Right lobe of liver (tissue), 6 donors: ENCODE measurements around the gene OSMR. TPM values are rescaled to one million over a fixed set of nuclear protein-coding genes. Genes with fewer than 3 reads are reported as not detected.
A peak's percentile ranks its signal among the peaks of the same experiment; 100 is the strongest.

Source experiments
- ATAC-seq, 4 donors: fragments of 200-7000 bp; cut with Tn5 transposase; one replicate each; pipeline ENCODE4 v1.9.1; 2020; ENCODE audit warnings: mild to moderate bottlenecking in 4 of 4, moderate library complexity in 4 of 4
- DNase-seq, 3 donors: peaks; one replicate each; pipeline ENCODE4 v3.0.0-alpha.2; 2020
- H3K27ac ChIP-seq, 3 donors: fragments of 200-600 bp; one replicate each; pipeline ENCODE4 v1.8.0; 2022
- H3K27me3 ChIP-seq, 2 donors: fragments of 200-600 bp; one replicate each; pipeline ENCODE4 v1.8.0; 2022
- H3K36me3 ChIP-seq, 4 donors: fragments of 200-600 bp; sonication (generic) in 1 of 4; one replicate each; pipeline versions ENCODE4 v1.5.1 to v1.8.0; 2017 to 2022; ENCODE audit warnings: control low read depth in 1 of 4
- H3K4me1 ChIP-seq, 4 donors: fragments of 200-600 bp; sonication (generic) in 1 of 4; one replicate each; pipeline versions ENCODE4 v1.5.1 to v1.8.0; 2017 to 2022; ENCODE audit warnings: control low read depth in 1 of 4
- H3K4me3 ChIP-seq, 3 donors: fragments of 200-600 bp; one replicate each; pipeline ENCODE4 v1.8.0; 2022
- H3K9me3 ChIP-seq, 4 donors: fragments of 200-600 bp; sonication (generic) in 1 of 4; one replicate each; pipeline versions ENCODE4 v1.5.1 to v1.8.0; 2017 to 2022; ENCODE audit warnings: control low read depth in 1 of 4
- POLR2A ChIP-seq: fragments of 450-650 bp; IDR thresholded peaks from one replicate; pipeline ENCODE4 v1.6.1; 2017; ENCODE audit warnings: antibody characterized with exemption, mild to moderate bottlenecking
- WGBS: methylation state at CpG from one replicate; pipeline ENCODE4 v1.1.6; 2018; ENCODE audit warnings: low coverage, low lambda C conversion rate; ENCODE audit not compliant: insufficient coverage; ENCODE audit errors: missing lambda C conversion rate; 5-methylcytosine and 5-hydroxymethylcytosine counted together
- intact Hi-C, 2 donors: fragments of 100-400 bp; cut with DNase I; formaldehyde crosslinking; loops; one replicate each; pipeline versions ENCODE4 v1.11.2 to v1.14.1; 2022
- total RNA-seq, 6 experiments: library from RNA; depleted of rRNA in 2 of 6; stranded (reverse); fragments of >200 nt in 2 of 6; fragmentation: NEBNext Ultra II Directional in 3 of 6; extraction: Animal tissue kit (Norgen Biotek cat#: 25700) in 3 of 6; gene quantifications; one replicate each; pipeline versions ENCODE4 v1.1.0 to v1.2.4, GENCODE V29; 2016 to 2023
- TF ChIP-seq, protein P1 (sequence below), 4 donors: fragments of 200-600 bp in 3 of 4; fragments of 450-650 bp in 1 of 4; IDR thresholded peaks; one replicate each; pipeline versions ENCODE4 v1.5.1 to v1.8.0; 2016 to 2022; ENCODE audit warnings: antibody characterized with exemption in 4 of 4, mild to moderate bottlenecking in 2 of 4
- donor health status: DM: no; HTN: yes; CAD: no.
- donor health status: DM: no; HTN: no; CAD: no.
- donor health status: DM: no; HTN: no; CAD: no.
- donor health status: DM: no; HTN: yes; CAD: no.
- donor health status: DM: no; HTN: yes; CAD: no.

Gene OSMR
- total RNA-seq, 6 experiments from 2014 or later: 3.9 to 44.8 (median 12.2) TPM

DNA sequence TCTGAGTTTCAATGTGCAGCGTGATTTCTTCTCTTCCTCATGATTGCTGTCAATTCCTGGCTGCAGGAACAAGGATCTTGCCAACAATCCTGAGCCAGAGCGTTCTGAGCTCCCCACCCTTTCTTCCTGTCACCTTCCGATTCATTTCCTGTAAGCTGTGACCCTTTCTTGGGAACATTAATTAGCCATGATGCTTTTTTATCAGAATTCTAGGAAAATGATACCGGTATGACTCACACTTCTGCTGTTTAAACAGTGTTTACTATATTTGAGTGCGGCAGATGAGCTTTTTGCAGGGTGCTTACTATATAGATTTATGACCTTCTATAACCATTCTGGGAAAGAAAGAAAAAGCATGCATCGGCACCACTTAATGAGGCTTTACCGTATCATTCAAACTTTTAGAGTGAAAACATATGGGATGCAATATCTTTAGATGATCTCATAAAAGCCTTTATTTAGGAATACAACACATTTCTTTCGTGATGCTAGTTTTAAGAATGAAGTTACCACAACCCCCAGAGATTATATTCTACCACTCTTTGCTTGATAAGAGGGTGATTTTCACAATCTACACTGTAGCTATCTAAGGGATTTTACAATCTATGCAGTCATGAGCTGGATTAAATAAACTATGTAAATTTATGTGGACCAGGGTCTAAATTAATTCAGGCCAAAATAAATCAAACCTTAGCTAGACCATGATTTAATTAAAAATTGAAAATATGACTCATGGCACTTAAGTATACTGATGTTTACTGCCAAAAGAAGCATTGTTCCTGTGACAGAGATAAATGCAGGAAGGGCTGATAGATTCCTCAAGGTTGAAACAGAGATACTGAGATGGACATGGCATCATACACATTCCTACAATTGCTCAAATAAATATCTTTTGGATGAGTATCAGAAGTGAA, 38.0 kb upstream of the OSMR start:
- no peak for TF ChIP-seq POLR2A
- TF ChIP-seq, protein P1, sequence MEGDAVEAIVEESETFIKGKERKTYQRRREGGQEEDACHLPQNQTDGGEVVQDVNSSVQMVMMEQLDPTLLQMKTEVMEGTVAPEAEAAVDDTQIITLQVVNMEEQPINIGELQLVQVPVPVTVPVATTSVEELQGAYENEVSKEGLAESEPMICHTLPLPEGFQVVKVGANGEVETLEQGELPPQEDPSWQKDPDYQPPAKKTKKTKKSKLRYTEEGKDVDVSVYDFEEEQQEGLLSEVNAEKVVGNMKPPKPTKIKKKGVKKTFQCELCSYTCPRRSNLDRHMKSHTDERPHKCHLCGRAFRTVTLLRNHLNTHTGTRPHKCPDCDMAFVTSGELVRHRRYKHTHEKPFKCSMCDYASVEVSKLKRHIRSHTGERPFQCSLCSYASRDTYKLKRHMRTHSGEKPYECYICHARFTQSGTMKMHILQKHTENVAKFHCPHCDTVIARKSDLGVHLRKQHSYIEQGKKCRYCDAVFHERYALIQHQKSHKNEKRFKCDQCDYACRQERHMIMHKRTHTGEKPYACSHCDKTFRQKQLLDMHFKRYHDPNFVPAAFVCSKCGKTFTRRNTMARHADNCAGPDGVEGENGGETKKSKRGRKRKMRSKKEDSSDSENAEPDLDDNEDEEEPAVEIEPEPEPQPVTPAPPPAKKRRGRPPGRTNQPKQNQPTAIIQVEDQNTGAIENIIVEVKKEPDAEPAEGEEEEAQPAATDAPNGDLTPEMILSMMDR (IDR thresholded peaks at IDR 0.05): no peak
- H3K27me3 ChIP-seq: no peaks in the 10 kb centered on the region
- no peaks in the 10 kb centered on the region for H3K4me1 ChIP-seq
- intact Hi-C loops: loop anchor here in 1 of 2 donors (10.0 kb wide), 1 partner anchor 363 kb away; no protein-coding TSS in a partner anchor
- no peak overlapping the region for H3K27ac ChIP-seq
- 41% methylated on average over 7 of the region's 8 CpGs for WGBS
- peak; percentile 61 to 64 (median 62) for ATAC-seq
- no peak for DNase-seq
- H3K4me3 ChIP-seq: no peak overlapping the region
- no peaks in the 10 kb centered on the region for H3K9me3 ChIP-seq
- H3K36me3 ChIP-seq: no peaks in the 10 kb centered on the region

DNA sequence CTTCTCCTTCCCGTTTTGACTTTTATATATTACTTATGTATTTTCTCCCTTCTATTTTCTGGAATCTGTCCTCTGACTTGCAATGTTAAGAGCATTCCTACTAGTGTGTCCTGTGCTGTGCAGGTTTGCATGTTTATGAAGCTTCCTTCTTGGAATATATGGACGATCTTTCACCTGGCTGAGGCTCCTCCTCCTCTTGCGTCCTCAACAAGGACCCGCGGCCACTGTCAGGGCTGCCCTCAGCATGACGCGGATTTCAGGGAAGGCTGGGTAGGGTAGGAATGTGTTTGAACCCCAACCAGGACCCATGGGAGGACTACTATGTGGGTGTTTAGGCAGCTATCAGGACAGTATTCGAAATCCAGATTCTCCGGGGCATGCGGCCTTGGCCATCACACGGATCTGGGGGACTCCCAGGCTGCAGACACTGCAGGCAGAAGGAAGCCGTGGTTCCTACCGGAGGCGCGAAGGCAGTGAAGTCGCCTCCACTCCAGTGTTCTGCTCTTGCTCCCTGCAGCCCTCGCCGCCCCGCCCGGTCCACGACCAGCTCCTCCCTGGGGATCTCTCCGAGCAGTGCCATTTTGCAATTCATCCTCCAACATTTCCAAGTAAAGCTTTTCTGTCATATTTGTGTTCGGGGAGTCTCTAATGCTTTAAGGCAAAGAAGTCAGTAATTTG, 37.0 kb upstream of the OSMR start:
- intact Hi-C loops: loop anchor here in 1 of 2 donors (10.0 kb wide), 1 partner anchor 364 kb away; no protein-coding TSS in a partner anchor
- Histone ChIP-seq H3K9me3 (no peaks in the 10 kb centered on the region), H3K27me3 (no peaks in the 10 kb centered on the region), H3K4me3 (no peak overlapping the region), H3K4me1 (no peaks in the 10 kb centered on the region), H3K36me3 (no peaks in the 10 kb centered on the region), H3K27ac (peak overlapping the region in 1 of 3 donors; percentile 7)
- peak in 1 of 3 donors; percentile 25 for DNase-seq
- TF ChIP-seq, protein P1 (IDR thresholded peaks at IDR 0.05): no peak
- TF ChIP-seq POLR2A: no peak
- 53% methylated on average over 7 of the region's 23 CpGs for WGBS
- ATAC-seq: peak in 1 of 4 donors; percentile 29

DNA sequence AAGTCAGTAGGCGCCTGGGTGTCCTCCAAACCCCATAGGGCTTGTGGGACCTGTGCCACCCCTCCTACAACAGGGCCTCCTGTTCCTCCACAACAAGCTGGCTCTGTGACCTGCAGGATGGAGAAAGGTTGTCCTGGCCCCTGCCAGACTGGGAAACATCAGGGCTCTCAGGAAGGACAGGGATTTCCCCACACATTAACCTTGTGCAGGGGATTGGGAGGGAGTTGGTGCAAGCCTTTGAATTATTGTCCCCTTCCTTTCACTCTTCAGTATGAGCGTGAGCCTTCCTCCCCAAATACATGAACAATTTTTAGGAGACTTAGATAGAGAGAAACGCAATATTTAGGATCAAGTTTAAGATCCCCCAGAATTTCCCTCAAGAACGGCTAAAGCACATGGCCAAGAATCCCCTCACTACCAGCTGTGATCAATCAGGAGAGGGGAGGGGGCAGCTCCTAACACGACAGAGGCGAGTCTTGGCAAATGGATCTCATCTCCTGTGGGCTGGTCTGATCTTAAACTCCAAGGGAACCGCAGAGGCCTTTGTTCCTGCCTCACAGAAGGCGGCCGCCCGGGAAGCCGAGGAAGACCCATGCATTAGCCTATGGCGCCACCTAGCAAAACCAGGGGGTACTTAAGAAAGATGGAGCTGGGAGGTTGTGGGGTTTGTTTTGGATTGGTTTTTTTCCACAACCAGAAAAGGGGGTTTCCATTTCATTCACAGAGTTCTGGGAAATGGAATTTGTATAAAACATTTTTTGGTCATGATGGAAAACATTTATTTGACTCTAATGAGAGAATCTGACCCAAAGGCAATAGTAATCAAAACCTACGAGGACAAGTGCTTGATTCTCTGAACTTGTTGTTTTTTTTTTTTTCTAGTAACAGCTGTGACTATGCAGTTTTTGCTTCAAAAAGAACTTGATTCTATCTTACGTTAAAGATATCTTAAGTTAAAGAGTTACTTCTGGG, 36.1 kb upstream of the OSMR start:
- intact Hi-C loops: loop anchor here in 1 of 2 donors (10.0 kb wide), 1 partner anchor 365 kb away; no protein-coding TSS in a partner anchor
- ATAC-seq (peak; percentile 85 to 90 (median 87)), DNase-seq (peak; percentile 65 to 71 (median 68))
- 20% methylated on average over 13 of the region's 14 CpGs for WGBS
- Histone ChIP-seq H3K4me3 (no peak overlapping the region), H3K36me3 (no peaks in the 10 kb centered on the region), H3K4me1 (no peaks in the 10 kb centered on the region), H3K27ac (peak overlapping the region in 1 of 3 donors; percentile 7), H3K9me3 (no peaks in the 10 kb centered on the region), H3K27me3 (no peaks in the 10 kb centered on the region)
- TF ChIP-seq, protein P1 (IDR thresholded peaks at IDR 0.05): peak; percentile 66 to 73 (median 70)
- no peak for TF ChIP-seq POLR2A

DNA sequence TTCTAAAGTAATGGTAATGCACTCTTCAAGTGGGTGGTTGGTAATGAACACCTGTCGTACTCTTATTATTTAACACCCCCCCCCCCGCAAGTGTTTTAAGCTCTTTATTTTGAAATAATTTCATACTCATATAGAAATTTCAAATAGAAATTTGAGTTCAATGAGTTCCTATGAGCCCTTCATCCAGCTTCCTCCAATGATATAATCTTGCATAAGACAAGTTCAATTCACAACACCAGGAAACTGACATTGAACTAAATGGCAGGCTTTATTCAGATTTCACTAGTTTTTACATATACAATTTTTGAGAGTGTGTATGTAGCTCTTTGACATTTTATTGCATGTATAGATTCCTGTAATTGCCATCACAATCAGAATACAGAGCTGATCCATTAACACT, 30.9 kb upstream of the OSMR start:
- TF ChIP-seq, protein P1 (IDR thresholded peaks at IDR 0.05): no peak
- TF ChIP-seq POLR2A: no peak
- H3K36me3 ChIP-seq: no peaks in the 10 kb centered on the region
- no peaks in the 10 kb centered on the region for H3K9me3 ChIP-seq
- ATAC-seq: no peak
- WGBS: 77% methylated on average over 2 of the region's 2 CpGs
- no peak overlapping the region for H3K4me3 ChIP-seq
- no peaks in the 10 kb centered on the region for H3K4me1 ChIP-seq
- no peak for DNase-seq
- H3K27ac ChIP-seq: no peak overlapping the region
- intact Hi-C loops: no loop called here
- no peaks in the 10 kb centered on the region for H3K27me3 ChIP-seq
